Astrocyte (in vitro differentiated cells and primary cell): ENCODE data around the gene CFAP97D2.

Experiments
- EZH2 ChIP-seq: IDR thresholded peaks from 2 replicates; pipeline ENCODE4 v1.6.1; 2012; ENCODE audit warnings: mild to moderate bottlenecking, low read length, inconsistent platforms; ENCODE audit not compliant: insufficient read depth
- TF ChIP-seq, protein P1 (sequence below): IDR thresholded peaks from 2 replicates; pipeline ENCODE4 v1.5.1; 2011; ENCODE audit warnings: low read depth, mild to moderate bottlenecking, inconsistent platforms, low read length, moderate library complexity; ENCODE audit not compliant: insufficient read depth

DNA sequence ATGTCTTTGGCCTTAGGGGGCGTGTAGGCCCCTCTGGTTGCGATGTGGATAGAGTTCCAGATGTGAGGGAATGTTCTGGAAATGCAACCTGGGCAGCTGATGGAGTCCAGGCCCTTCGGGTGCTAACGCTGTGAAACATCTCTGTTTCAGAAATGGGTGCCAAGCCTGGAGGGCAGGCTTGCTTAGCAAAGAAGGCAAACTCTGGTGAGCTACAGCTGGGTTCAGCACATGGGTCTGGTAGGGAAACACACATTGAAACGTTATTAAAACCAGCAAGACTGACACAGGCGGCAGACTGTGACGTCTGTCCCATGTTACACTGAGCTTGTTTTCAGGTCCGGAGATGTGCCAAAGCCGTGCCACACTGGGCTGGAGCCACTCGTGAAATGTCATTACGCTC lies 47.0 kb downstream of the CFAP97D2 start:
- TF ChIP-seq, protein P1, sequence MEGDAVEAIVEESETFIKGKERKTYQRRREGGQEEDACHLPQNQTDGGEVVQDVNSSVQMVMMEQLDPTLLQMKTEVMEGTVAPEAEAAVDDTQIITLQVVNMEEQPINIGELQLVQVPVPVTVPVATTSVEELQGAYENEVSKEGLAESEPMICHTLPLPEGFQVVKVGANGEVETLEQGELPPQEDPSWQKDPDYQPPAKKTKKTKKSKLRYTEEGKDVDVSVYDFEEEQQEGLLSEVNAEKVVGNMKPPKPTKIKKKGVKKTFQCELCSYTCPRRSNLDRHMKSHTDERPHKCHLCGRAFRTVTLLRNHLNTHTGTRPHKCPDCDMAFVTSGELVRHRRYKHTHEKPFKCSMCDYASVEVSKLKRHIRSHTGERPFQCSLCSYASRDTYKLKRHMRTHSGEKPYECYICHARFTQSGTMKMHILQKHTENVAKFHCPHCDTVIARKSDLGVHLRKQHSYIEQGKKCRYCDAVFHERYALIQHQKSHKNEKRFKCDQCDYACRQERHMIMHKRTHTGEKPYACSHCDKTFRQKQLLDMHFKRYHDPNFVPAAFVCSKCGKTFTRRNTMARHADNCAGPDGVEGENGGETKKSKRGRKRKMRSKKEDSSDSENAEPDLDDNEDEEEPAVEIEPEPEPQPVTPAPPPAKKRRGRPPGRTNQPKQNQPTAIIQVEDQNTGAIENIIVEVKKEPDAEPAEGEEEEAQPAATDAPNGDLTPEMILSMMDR = no peak
- TF ChIP-seq EZH2 = no peak
